SJSA1 (cell line): ENCODE data around the gene FCRL6. TPM values are rescaled to one million over a fixed set of nuclear protein-coding genes. Genes with fewer than 3 reads are reported as not detected.

Source experiments
- DNase-seq, 2 experiments: peaks; one replicate each; pipeline ENCODE4 v3.0.0-alpha.2; 2015 to 2020; ENCODE audit warnings: low spot score in 2 of 2, low read depth in 1 of 2
- H3K27ac ChIP-seq: fragments of 250-450 bp; sonication (Bioruptor Pico); 2 replicates; pipeline ENCODE4 v1.5.1; 2020; ENCODE audit warnings: mild to moderate bottlenecking, moderate library complexity
- H3K27me3 ChIP-seq: fragments of 250-450 bp; sonication (Bioruptor Pico); replicated peaks from 2 replicates; pipeline ENCODE4 v1.5.1; 2020; ENCODE audit warnings: mild to moderate bottlenecking, moderate library complexity
- H3K36me3 ChIP-seq: fragments of 250-450 bp; sonication (Bioruptor Pico); 2 replicates; pipeline ENCODE4 v1.5.1; 2020; ENCODE audit warnings: mild to moderate bottlenecking
- H3K4me1 ChIP-seq: fragments of 250-450 bp; sonication (Bioruptor Pico); replicated peaks from 2 replicates; pipeline ENCODE4 v1.6.1; 2021; ENCODE audit warnings: mild to moderate bottlenecking
- H3K4me3 ChIP-seq: fragments of 250-450 bp; sonication (Bioruptor Pico); 2 replicates; pipeline ENCODE4 v1.5.1; 2020; ENCODE audit warnings: mild to moderate bottlenecking
- H3K9me3 ChIP-seq: fragments of 250-450 bp; sonication (Bioruptor Pico); replicated peaks from 2 replicates; pipeline ENCODE4 v1.5.1; 2020; ENCODE audit warnings: mild to moderate bottlenecking
- total RNA-seq: library from RNA; depleted of rRNA; stranded (reverse); fragments of >200 nt; shearing (Covaris generic); gene quantifications from 2 replicates; pipeline ENCODE4 v1.2.3, GENCODE V29; 2014

FCRL6 gene
- total RNA-seq, 1 experiment from 2014 or later = not detected

- no peaks in the 10 kb centered on the region for H3K4me1 ChIP-seq
- no peak for DNase-seq
- H3K27me3 ChIP-seq = peaks cover 3% of the 10 kb centered on the region; the same call in 1 of the 2 replicates
- H3K36me3 ChIP-seq = no peaks in the 10 kb centered on the region
- H3K4me3 ChIP-seq = no peak overlapping the region
- no peak overlapping the region for H3K27ac ChIP-seq
- H3K9me3 ChIP-seq = no peaks in the 10 kb centered on the region
Measured at GRCh38 chr1:159815926-159816325, 13.8 kb downstream of the FCRL6 start.

GRCh38 chr1:159817276-159818041 lies 15.3 kb downstream of the FCRL6 start:
- H3K9me3 ChIP-seq = no peaks in the 10 kb centered on the region
- no peak for DNase-seq
- no peak overlapping the region for H3K4me3 ChIP-seq
- H3K27ac ChIP-seq = no peak overlapping the region
- no peaks in the 10 kb centered on the region for H3K4me1 ChIP-seq
- H3K27me3 ChIP-seq = no peaks in the 10 kb centered on the region
- H3K36me3 ChIP-seq = no peaks in the 10 kb centered on the region

GRCh38 chr1:159821171-159821867 lies 19.2 kb downstream of the FCRL6 start:
- no peak overlapping the region for H3K4me3 ChIP-seq
- H3K27me3 ChIP-seq = no peaks in the 10 kb centered on the region
- no peak overlapping the region for H3K27ac ChIP-seq
- H3K36me3 ChIP-seq = no peaks in the 10 kb centered on the region
- DNase-seq = peak; percentile 50 to 72
- no peaks in the 10 kb centered on the region for H3K9me3 ChIP-seq
- H3K4me1 ChIP-seq = no peaks in the 10 kb centered on the region

GRCh38 chr1:159823406-159823805 lies 21.2 kb downstream of the FCRL6 start:
- Histone ChIP-seq H3K4me3 (no peak overlapping the region), H3K4me1 (no peaks in the 10 kb centered on the region)
- no peak for DNase-seq

GRCh38 chr1:159825564-159825963 lies 23.4 kb downstream of the FCRL6 start:
- H3K4me3 ChIP-seq = no peak overlapping the region

More at GRCh38 chr1:159823406-159823805, 21.2 kb downstream of the FCRL6 start:
- no peaks in the 10 kb centered on the region for H3K9me3 ChIP-seq
- H3K27ac ChIP-seq = no peak overlapping the region
- H3K36me3 ChIP-seq = no peaks in the 10 kb centered on the region
- no peaks in the 10 kb centered on the region for H3K27me3 ChIP-seq

GRCh38 chr1:159826441-159827101 lies 24.4 kb downstream of the FCRL6 start, which contains the start of gene SLAMF8:
TSS of gene SLAMF8 (plus strand) at chr1:159826873. CDS start at chr1:159826899, 26 bp downstream.
- DNase-seq = no peak
- H3K4me3 ChIP-seq = no peak within 1 kb of the TSS
- no peaks in the 10 kb centered on the region for H3K4me1 ChIP-seq
- H3K36me3 ChIP-seq = no peaks in the 10 kb centered on the region
- no peak within 1 kb of the TSS for H3K27ac ChIP-seq
- H3K27me3 ChIP-seq = no peaks in the 10 kb centered on the region
- no peaks in the 10 kb centered on the region for H3K9me3 ChIP-seq

More at GRCh38 chr1:159825564-159825963, 23.4 kb downstream of the FCRL6 start:
- H3K9me3 ChIP-seq = no peaks in the 10 kb centered on the region
- no peaks in the 10 kb centered on the region for H3K27me3 ChIP-seq
- H3K36me3 ChIP-seq = no peaks in the 10 kb centered on the region
- no peak overlapping the region for H3K27ac ChIP-seq
- no peaks in the 10 kb centered on the region for H3K4me1 ChIP-seq
- no peak for DNase-seq

- no peaks in the 10 kb centered on the region for H3K4me1 ChIP-seq
- H3K27ac ChIP-seq = no peak overlapping the region
- H3K9me3 ChIP-seq = no peaks in the 10 kb centered on the region
- H3K36me3 ChIP-seq = no peaks in the 10 kb centered on the region
- no peak for DNase-seq
- no peak overlapping the region for H3K4me3 ChIP-seq
- H3K27me3 ChIP-seq = no peaks in the 10 kb centered on the region
Measured at GRCh38 chr1:159827102-159827490, 24.9 kb downstream of the FCRL6 start.

- Histone ChIP-seq H3K4me3 (no peak overlapping the region), H3K9me3 (no peaks in the 10 kb centered on the region), H3K36me3 (no peaks in the 10 kb centered on the region), H3K4me1 (no peaks in the 10 kb centered on the region), H3K27ac (no peak overlapping the region), H3K27me3 (no peaks in the 10 kb centered on the region)
- no peak for DNase-seq
Measured at GRCh38 chr1:159827549-159827948, 25.4 kb downstream of the FCRL6 start.

GRCh38 chr1:159828176-159828575 lies 26.0 kb downstream of the FCRL6 start:
- Histone ChIP-seq H3K9me3 (no peaks in the 10 kb centered on the region), H3K4me3 (no peak overlapping the region), H3K36me3 (no peaks in the 10 kb centered on the region), H3K27me3 (no peaks in the 10 kb centered on the region), H3K4me1 (no peaks in the 10 kb centered on the region), H3K27ac (no peak overlapping the region)
- no peak for DNase-seq

- Histone ChIP-seq H3K4me1 (no peaks in the 10 kb centered on the region), H3K9me3 (no peaks in the 10 kb centered on the region), H3K36me3 (no peaks in the 10 kb centered on the region), H3K27me3 (no peaks in the 10 kb centered on the region), H3K27ac (no peak overlapping the region), H3K4me3 (no peak overlapping the region)
- DNase-seq = no peak
Measured at GRCh38 chr1:159828581-159829272, 26.6 kb downstream of the FCRL6 start.

- no peak overlapping the region for H3K4me3 ChIP-seq
- H3K36me3 ChIP-seq = no peaks in the 10 kb centered on the region
- no peaks in the 10 kb centered on the region for H3K27me3 ChIP-seq
- no peaks in the 10 kb centered on the region for H3K4me1 ChIP-seq
- no peak overlapping the region for H3K27ac ChIP-seq
- no peak for DNase-seq
- no peaks in the 10 kb centered on the region for H3K9me3 ChIP-seq
Measured at GRCh38 chr1:159829273-159829634, 27.1 kb downstream of the FCRL6 start.

- no peaks in the 10 kb centered on the region for H3K27me3 ChIP-seq
- H3K27ac ChIP-seq = no peak overlapping the region
- H3K4me1 ChIP-seq = no peaks in the 10 kb centered on the region
- no peak overlapping the region for H3K4me3 ChIP-seq
- no peak for DNase-seq
- H3K36me3 ChIP-seq = no peaks in the 10 kb centered on the region
- no peaks in the 10 kb centered on the region for H3K9me3 ChIP-seq
Measured at GRCh38 chr1:159829822-159830465, 27.8 kb downstream of the FCRL6 start.

GRCh38 chr1:159830722-159831121 lies 28.6 kb downstream of the FCRL6 start:
- no peaks in the 10 kb centered on the region for H3K4me1 ChIP-seq
- H3K27ac ChIP-seq = no peak overlapping the region
- no peaks in the 10 kb centered on the region for H3K9me3 ChIP-seq
- no peaks in the 10 kb centered on the region for H3K27me3 ChIP-seq
- H3K4me3 ChIP-seq = no peak overlapping the region
- H3K36me3 ChIP-seq = no peaks in the 10 kb centered on the region
- DNase-seq = no peak
